Hepatocyte (in vitro differentiated cells): ENCODE results near the gene ROBO1. TPM values are rescaled to one million over a fixed set of nuclear protein-coding genes. Genes with fewer than 3 reads are reported as not detected.

Source experiments
- DNase-seq: peaks from one replicate; pipeline ENCODE4 v3.0.0-alpha.2; 2016; ENCODE audit warnings: low spot score
- H2AFZ ChIP-seq: fragments of 200-600 bp; sonication (generic); 2 replicates; pipeline ENCODE4 v1.6.0; 2016; ENCODE audit warnings: antibody characterized with exemption, mild to moderate bottlenecking
- H3K27ac ChIP-seq: fragments of 200-600 bp; sonication (generic); 2 replicates; pipeline ENCODE4 v1.5.1; 2016; ENCODE audit warnings: mild to moderate bottlenecking
- H3K27me3 ChIP-seq: fragments of 200-600 bp; sonication (generic); 2 replicates; pipeline ENCODE4 v1.6.1; 2016
- H3K36me3 ChIP-seq: fragments of 200-600 bp; sonication (generic); replicated peaks from 2 replicates; pipeline ENCODE4 v1.5.1; 2016; ENCODE audit warnings: low read depth; ENCODE audit not compliant: insufficient read depth
- H3K4me1 ChIP-seq: fragments of 200-600 bp; sonication (generic); 2 replicates; pipeline ENCODE4 v1.5.1; 2016; ENCODE audit warnings: mild to moderate bottlenecking, moderate library complexity; ENCODE audit not compliant: insufficient read depth
- H3K4me2 ChIP-seq: fragments of 200-600 bp; sonication (generic); 2 replicates; pipeline ENCODE4 v1.6.0; 2016
- H3K4me3 ChIP-seq: fragments of 200-600 bp; sonication (generic); 2 replicates; pipeline ENCODE4 v1.5.1; 2016; ENCODE audit warnings: mild to moderate bottlenecking
- H3K79me2 ChIP-seq: fragments of 200-600 bp; sonication (generic); 2 replicates; pipeline ENCODE4 v1.6.0; 2017; ENCODE audit warnings: mild to moderate bottlenecking
- H3K9me2 ChIP-seq: fragments of 200-600 bp; sonication (generic); replicated peaks from 2 replicates; pipeline ENCODE4 v1.6.0; 2017; ENCODE audit warnings: mild to moderate bottlenecking; ENCODE audit not compliant: insufficient read depth
- H3K9me3 ChIP-seq: fragments of 200-600 bp; sonication (generic); 2 replicates; pipeline ENCODE4 v1.5.1; 2016; ENCODE audit warnings: low read depth, mild to moderate bottlenecking
- H4K20me1 ChIP-seq: fragments of 200-600 bp; sonication (generic); 2 replicates; pipeline ENCODE4 v1.6.0; 2016; ENCODE audit warnings: mild to moderate bottlenecking; ENCODE audit not compliant: insufficient read depth, poor library complexity, severe bottlenecking
- EZH2 ChIP-seq: fragments of 200-600 bp; sonication (generic); IDR thresholded peaks from 2 replicates; pipeline ENCODE4 v1.6.1; 2016; ENCODE audit warnings: antibody characterized with exemption, mild to moderate bottlenecking, borderline replicate concordance
- EZH2phosphoT487 ChIP-seq: fragments of 200-600 bp; sonication (generic); IDR thresholded peaks from one replicate; pipeline ENCODE4 v1.6.1; 2018; ENCODE audit warnings: antibody characterized with exemption, mild to moderate bottlenecking, low read depth, moderate library complexity; ENCODE audit not compliant: unreplicated experiment, severe bottlenecking
- WGBS: methylation state at CpG from one replicate; pipeline ENCODE4 v1.1.6; 2016; ENCODE audit warnings: low lambda C conversion rate; ENCODE audit errors: missing lambda C conversion rate; 5-methylcytosine and 5-hydroxymethylcytosine counted together
- polyA plus RNA-seq: library from polyadenylated mRNA; unstranded; fragments of >200 nt; fragmentation: Nextera tagmentation; extraction: Ambion mirVana; gene quantifications from 2 replicates; pipeline ENCODE4 v1.2.1, GENCODE V29; 2016
- total RNA-seq: library from RNA; depleted of rRNA; stranded (reverse); fragments of >200 nt; gene quantifications from 2 replicates; pipeline ENCODE4 v1.2.3, GENCODE V29; 2014
- TF ChIP-seq, protein P1 (sequence below): fragments of 200-600 bp; sonication (generic); IDR thresholded peaks from 2 replicates; pipeline ENCODE4 v1.5.1; 2016; ENCODE audit warnings: antibody characterized with exemption, mild to moderate bottlenecking; ENCODE audit not compliant: poor library complexity

ROBO1 gene
- total and polyA plus RNA-seq, 2 experiments from 2014 or later = 13.6 to 44.3 TPM

- Histone ChIP-seq H3K9me2 (no peaks in the 10 kb centered on the region), H3K9me3 (no peaks in the 10 kb centered on the region), H3K4me2 (no peak overlapping the region), H3K27ac (no peak overlapping the region), H2AFZ (no peak overlapping the region), H4K20me1 (no peaks in the 10 kb centered on the region), H3K4me1 (no peaks in the 10 kb centered on the region), H3K79me2 (no peaks in the 10 kb centered on the region), H3K4me3 (no peak overlapping the region), H3K36me3 (no peaks in the 10 kb centered on the region), H3K27me3 (no peaks in the 10 kb centered on the region)
- TF ChIP-seq EZH2 (no peak), EZH2phosphoT487 (no peak)
- TF ChIP-seq, protein P1, sequence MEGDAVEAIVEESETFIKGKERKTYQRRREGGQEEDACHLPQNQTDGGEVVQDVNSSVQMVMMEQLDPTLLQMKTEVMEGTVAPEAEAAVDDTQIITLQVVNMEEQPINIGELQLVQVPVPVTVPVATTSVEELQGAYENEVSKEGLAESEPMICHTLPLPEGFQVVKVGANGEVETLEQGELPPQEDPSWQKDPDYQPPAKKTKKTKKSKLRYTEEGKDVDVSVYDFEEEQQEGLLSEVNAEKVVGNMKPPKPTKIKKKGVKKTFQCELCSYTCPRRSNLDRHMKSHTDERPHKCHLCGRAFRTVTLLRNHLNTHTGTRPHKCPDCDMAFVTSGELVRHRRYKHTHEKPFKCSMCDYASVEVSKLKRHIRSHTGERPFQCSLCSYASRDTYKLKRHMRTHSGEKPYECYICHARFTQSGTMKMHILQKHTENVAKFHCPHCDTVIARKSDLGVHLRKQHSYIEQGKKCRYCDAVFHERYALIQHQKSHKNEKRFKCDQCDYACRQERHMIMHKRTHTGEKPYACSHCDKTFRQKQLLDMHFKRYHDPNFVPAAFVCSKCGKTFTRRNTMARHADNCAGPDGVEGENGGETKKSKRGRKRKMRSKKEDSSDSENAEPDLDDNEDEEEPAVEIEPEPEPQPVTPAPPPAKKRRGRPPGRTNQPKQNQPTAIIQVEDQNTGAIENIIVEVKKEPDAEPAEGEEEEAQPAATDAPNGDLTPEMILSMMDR = no peak
- WGBS = 93% methylated on average over 1 of the region's 1 CpG
- DNase-seq = no peak
Measured at GRCh38 chr3:79461129-79461792, 306.5 kb downstream of the ROBO1 start.

- Histone ChIP-seq H3K4me2 (no peak overlapping the region), H3K9me3 (no peaks in the 10 kb centered on the region), H3K36me3 (no peaks in the 10 kb centered on the region), H3K4me3 (no peak overlapping the region), H3K9me2 (no peaks in the 10 kb centered on the region), H3K27me3 (no peaks in the 10 kb centered on the region), H3K4me1 (no peaks in the 10 kb centered on the region), H3K27ac (no peak overlapping the region), H2AFZ (no peak overlapping the region), H4K20me1 (no peaks in the 10 kb centered on the region), H3K79me2 (no peaks in the 10 kb centered on the region)
- TF ChIP-seq, protein P1 = no peak
- TF ChIP-seq EZH2phosphoT487 (no peak), EZH2 (no peak)
- WGBS = 73% methylated on average over 2 of the region's 2 CpGs
- DNase-seq = no peak
Measured at GRCh38 chr3:79453600-79453999, 314.2 kb downstream of the ROBO1 start.

DNA sequence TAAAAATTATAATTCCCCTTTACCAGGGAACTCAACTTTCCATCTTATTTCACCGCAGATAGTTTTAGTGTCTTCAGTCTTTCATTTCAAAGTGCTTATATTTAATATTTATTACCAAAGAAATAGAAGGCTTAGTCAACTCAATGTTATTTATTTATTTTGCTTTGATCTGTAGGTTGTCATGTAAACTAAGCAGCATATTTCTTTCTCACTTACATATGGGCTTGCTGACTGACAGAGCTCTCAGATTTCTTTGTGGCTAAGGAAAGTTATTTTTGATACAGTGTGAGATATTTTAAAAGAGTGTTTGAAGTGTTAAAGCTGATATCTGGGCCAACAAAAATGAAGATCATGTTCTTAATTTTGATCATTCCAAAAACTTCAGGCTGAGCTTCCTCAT lies 331.4 kb downstream of the ROBO1 start:
- H3K4me1 ChIP-seq = no peaks in the 10 kb centered on the region
- H3K79me2 ChIP-seq = no peaks in the 10 kb centered on the region
- no peaks in the 10 kb centered on the region for H3K9me3 ChIP-seq
- no peak overlapping the region for H3K27ac ChIP-seq
- no peak for DNase-seq
- no peak overlapping the region for H2AFZ ChIP-seq
- TF ChIP-seq EZH2phosphoT487 = no peak
- TF ChIP-seq, protein P1 = no peak
- no peak for TF ChIP-seq EZH2
- H3K9me2 ChIP-seq = no peaks in the 10 kb centered on the region
- H3K27me3 ChIP-seq = no peaks in the 10 kb centered on the region
- H4K20me1 ChIP-seq = no peaks in the 10 kb centered on the region
- no peak overlapping the region for H3K4me3 ChIP-seq
- 60% methylated on average over 1 of the region's 1 CpG for WGBS
- H3K36me3 ChIP-seq = no peaks in the 10 kb centered on the region
- no peak overlapping the region for H3K4me2 ChIP-seq
